Immature natural killer cell (primary cell): ENCODE data around the gene DCLRE1B. TPM values are rescaled to one million over a fixed set of nuclear protein-coding genes. Genes with fewer than 3 reads are reported as not detected.
A peak's percentile ranks its signal among the peaks of the same experiment; 100 is the strongest.

Experiments used
- DNase-seq, 3 donors: peaks; one replicate each; pipeline ENCODE4 v3.0.0; 2022; ENCODE audit warnings: mixed read lengths in 1 of 3
- H3K27ac Mint-ChIP-seq, 6 donors: one replicate each; pipeline ENCODE4 v1.8.0; 2020; ENCODE audit warnings: mixed read lengths in 6 of 6, mild to moderate bottlenecking in 5 of 6, inconsistent platforms in 4 of 6, moderate library complexity in 3 of 6
- H3K27me3 Mint-ChIP-seq, 3 donors: one replicate each; pipeline ENCODE4 v1.8.0; 2020 to 2021; ENCODE audit warnings: low read depth in 3 of 3, mild to moderate bottlenecking in 3 of 3, mixed read lengths in 3 of 3, moderate library complexity in 3 of 3, inconsistent platforms in 1 of 3
- H3K36me3 Mint-ChIP-seq, 3 donors: one replicate each; pipeline ENCODE4 v1.8.0; 2020; ENCODE audit warnings: mixed read lengths in 3 of 3, inconsistent platforms in 2 of 3, mild to moderate bottlenecking in 2 of 3
- H3K4me1 Mint-ChIP-seq, 2 donors: one replicate each; pipeline ENCODE4 v1.8.0; 2020; ENCODE audit warnings: inconsistent platforms in 2 of 2, mild to moderate bottlenecking in 2 of 2, mixed read lengths in 2 of 2, moderate library complexity in 1 of 2
- H3K4me3 Mint-ChIP-seq, 5 donors: one replicate each; pipeline ENCODE4 v1.8.0; 2020; ENCODE audit warnings: mild to moderate bottlenecking in 5 of 5, mixed read lengths in 5 of 5, inconsistent platforms in 3 of 5, moderate library complexity in 3 of 5
- H3K9me3 Mint-ChIP-seq, 6 donors: one replicate each; pipeline ENCODE4 v1.8.0; 2020; ENCODE audit warnings: mild to moderate bottlenecking in 6 of 6, mixed read lengths in 6 of 6, inconsistent platforms in 4 of 6, moderate library complexity in 3 of 6
- polyA plus RNA-seq, 3 donors: library from polyadenylated mRNA; unstranded; fragments of 300-500 nt; fragmentation: Illumina TruSeq; gene quantifications; one replicate each; pipeline ENCODE4 v1.2.3, GENCODE V29; 2021

The DCLRE1B gene
- polyA plus RNA-seq, 3 donors from 2014 or later, result 2.0 to 8.4 (median 6.6) TPM

DNA sequence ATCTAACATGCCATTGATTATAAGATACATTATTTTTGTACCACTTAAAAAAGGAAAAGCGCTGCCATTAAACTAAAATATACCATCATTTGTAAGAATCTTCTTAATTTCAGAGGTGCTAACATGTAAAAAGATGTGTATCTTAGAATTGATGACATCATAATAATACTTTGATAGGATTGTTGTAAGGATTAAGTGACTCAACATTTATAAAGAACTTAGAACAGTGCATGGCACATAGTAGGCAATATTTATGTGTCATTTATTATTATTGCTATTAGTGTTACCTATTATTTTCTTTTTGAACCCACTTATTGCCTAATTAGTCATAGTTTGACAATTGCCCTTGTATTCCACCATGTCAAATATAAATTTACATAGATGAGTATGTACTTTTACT lies 45.8 kb downstream of the DCLRE1B start:
- Mint-ChIP-seq H3K36me3 (peaks cover 6 to 18% (median 16%) of the 10 kb centered on the region in 3 donors), H3K27ac (peak overlapping the region in 1 of 6 donors; percentile 64), H3K4me1 (peaks cover 70 to 93% of the 10 kb centered on the region in 2 donors), H3K27me3 (peaks cover 2 to 8% (median 5%) of the 10 kb centered on the region in 3 donors), H3K4me3 (no peak overlapping the region), H3K9me3 (no peaks in the 10 kb centered on the region)
- DNase-seq, result no peak

GRCh38 chr1:113951719-113952118 lies 46.6 kb downstream of the DCLRE1B start:
- H3K4me1 Mint-ChIP-seq, result peaks cover 62 to 91% of the 10 kb centered on the region in 2 donors
- H3K27ac Mint-ChIP-seq, result peak overlapping the region in 3 of 6 donors; percentile 46 to 65 (median 64)
- no peak for DNase-seq
- H3K36me3 Mint-ChIP-seq, result peaks cover 10 to 20% (median 15%) of the 10 kb centered on the region in 3 donors
- H3K9me3 Mint-ChIP-seq, result no peaks in the 10 kb centered on the region
- peaks cover 2 to 8% (median 5%) of the 10 kb centered on the region in 3 donors for H3K27me3 Mint-ChIP-seq
- H3K4me3 Mint-ChIP-seq, result peak overlapping the region in 1 of 5 donors; percentile 8

DNA sequence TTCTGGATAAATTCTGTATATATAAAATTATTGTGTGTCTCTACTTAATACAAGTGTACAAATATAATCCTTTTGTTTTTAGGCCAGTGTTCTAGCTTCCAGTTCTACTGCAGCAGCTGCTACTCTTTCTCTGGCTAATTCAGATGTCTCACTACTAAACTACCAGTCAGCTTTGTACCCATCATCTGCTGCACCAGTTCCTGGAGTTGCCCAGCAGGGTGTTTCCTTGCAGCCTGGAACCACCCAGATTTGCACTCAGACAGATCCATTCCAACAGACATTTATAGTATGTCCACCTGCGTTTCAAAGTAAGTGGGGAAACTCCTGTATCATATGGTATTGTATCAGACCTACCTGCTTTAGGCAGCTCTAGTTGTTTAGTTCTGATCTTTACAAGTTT lies 52.9 kb downstream of the DCLRE1B start:
- DNase-seq, result no peak
- peak overlapping the region in 2 of 6 donors; percentile 57 to 73 for H3K27ac Mint-ChIP-seq
- no peak overlapping the region for H3K4me3 Mint-ChIP-seq
- H3K4me1 Mint-ChIP-seq, result peaks cover 14 to 65% of the 10 kb centered on the region in 2 donors
- no peaks in the 10 kb centered on the region for H3K27me3 Mint-ChIP-seq
- H3K36me3 Mint-ChIP-seq, result peaks cover 25 to 69% (median 35%) of the 10 kb centered on the region in 3 donors
- no peaks in the 10 kb centered on the region for H3K9me3 Mint-ChIP-seq

DNA sequence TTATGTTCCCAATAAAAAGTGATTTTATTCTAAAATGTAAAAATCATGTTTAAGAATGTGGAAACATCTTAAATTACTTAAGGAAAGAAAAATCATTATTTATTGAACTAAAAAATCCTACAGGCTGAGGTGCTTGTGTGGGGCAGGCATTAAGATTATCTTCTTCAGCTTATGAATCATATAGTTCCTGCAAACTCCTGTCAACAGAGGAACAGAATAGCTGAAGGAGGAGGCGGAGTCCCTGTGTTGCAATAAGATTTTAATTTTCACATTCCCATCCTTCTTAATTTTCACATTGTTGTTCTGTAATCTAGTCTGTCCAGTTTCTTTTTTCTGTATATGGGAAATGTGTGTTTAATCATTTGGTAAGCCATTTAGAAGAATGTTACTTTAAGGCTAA lies 53.6 kb downstream of the DCLRE1B start:
- Mint-ChIP-seq H3K4me1 (peaks cover 16 to 67% of the 10 kb centered on the region in 2 donors), H3K9me3 (no peaks in the 10 kb centered on the region), H3K27me3 (peaks cover 0 to 2% (median 2%) of the 10 kb centered on the region in 3 donors), H3K4me3 (no peak overlapping the region), H3K36me3 (peaks cover 31 to 74% (median 40%) of the 10 kb centered on the region in 3 donors), H3K27ac (peak overlapping the region in 4 of 6 donors; percentile 0 to 36 (median 12))
- DNase-seq, result no peak

GRCh38 chr1:113963281-113963906 lies 58.3 kb downstream of the DCLRE1B start:
- peaks cover 39 to 76% (median 51%) of the 10 kb centered on the region in 3 donors for H3K36me3 Mint-ChIP-seq
- H3K27me3 Mint-ChIP-seq, result peaks cover 0 to 2% (median 2%) of the 10 kb centered on the region in 3 donors
- peaks cover 8 to 40% of the 10 kb centered on the region in 2 donors for H3K4me1 Mint-ChIP-seq
- H3K4me3 Mint-ChIP-seq, result no peak overlapping the region
- H3K9me3 Mint-ChIP-seq, result no peaks in the 10 kb centered on the region
- peak overlapping the region; percentile 9 to 85 (median 36) for H3K27ac Mint-ChIP-seq
- DNase-seq, result peak in 1 of 3 donors; percentile 24

Other genes with a start within 250 kb of the DCLRE1B start
- gene PHTF1, start 145.8 kb upstream of the DCLRE1B start, polyA plus RNA-seq, result 10 to 100 TPM; 18.5 to 37.6 (median 28.1) TPM
- gene RSBN1, start 92.8 kb upstream of the DCLRE1B start, polyA plus RNA-seq, result 10 to 100 TPM; 26.4 to 30.6 (median 30.2) TPM
- 100 to 1,000 TPM in 1 of 3 donors, 10 to 100 TPM in 2; 80.9 to 109 (median 83.6) TPM for gene PTPN22, start 33.6 kb upstream of the DCLRE1B start, polyA plus RNA-seq
- under 1 TPM in 1 of 3 donors, not detected in 2; 0.11 TPM for gene BCL2L15, start 17.7 kb upstream of the DCLRE1B start, polyA plus RNA-seq
- gene AP4B1, start 527 bp upstream of the DCLRE1B start, polyA plus RNA-seq, result 10 to 100 TPM in 2 of 3 donors, 1 to 10 TPM in 1; 9.7 to 21.6 (median 18.6) TPM
- gene HIPK1, start 24.0 kb downstream of the DCLRE1B start, polyA plus RNA-seq, result 10 to 100 TPM in 2 of 3 donors, 1 to 10 TPM in 1; 4.3 to 27.5 (median 12.7) TPM
- gene OLFML3, start 74.1 kb downstream of the DCLRE1B start, polyA plus RNA-seq, result under 1 TPM in 1 of 3 donors, not detected in 2; 0.11 TPM
- not detected for gene SYT6, start 248.5 kb downstream of the DCLRE1B start, polyA plus RNA-seq